HepG2 (cell line): Measurements from ENCODE around the gene COPS9.

Experiments
- CBX1 ChIP-seq: IDR thresholded peaks from one replicate; pipeline ENCODE4 v1.6.1; 2016; ENCODE audit warnings: antibody characterized with exemption, low read depth
- EZH2 ChIP-seq: conservative IDR thresholded peaks from 2 replicates; pipeline ENCODE4 v1.6.1; 2012; ENCODE audit warnings: mild to moderate bottlenecking, low read depth, low read length, moderate library complexity
- MATR3 ChIP-seq: sonication (generic); formaldehyde crosslinking; IDR thresholded peaks from 2 replicates; pipeline ENCODE4 v1.4.0; 2020; ENCODE audit warnings: missing genetic modification reagents
- POLR2A ChIP-seq, 2 experiments: IDR thresholded peaks; 2 replicates each; pipeline ENCODE4 v1.6.1; 2011; ENCODE audit warnings: low read depth in 2 of 2, low read length in 2 of 2, mild to moderate bottlenecking in 1 of 2, moderate library complexity in 1 of 2; ENCODE audit not compliant: insufficient read depth in 1 of 2
- RELA ChIP-seq: sonication (generic); formaldehyde crosslinking; IDR thresholded peaks from 2 replicates; pipeline ENCODE4 v1.4.0; 2020; ENCODE audit warnings: missing genetic modification reagents
- RXRA ChIP-seq: sonication (generic); formaldehyde crosslinking; IDR thresholded peaks from 2 replicates; pipeline ENCODE4 v1.5.1; 2020; ENCODE audit warnings: missing genetic modification reagents
- TF ChIP-seq, protein P1 (sequence below): IDR thresholded peaks from 2 replicates; pipeline ENCODE4 v1.6.1; 2012; ENCODE audit warnings: low read length, improper control_type of control experiment
- TF ChIP-seq, protein P2 (sequence below): sonication (generic); formaldehyde crosslinking; IDR thresholded peaks from 2 replicates; pipeline ENCODE4 v1.4.0; 2020; ENCODE audit warnings: mild to moderate bottlenecking, missing genetic modification reagents

DNA sequence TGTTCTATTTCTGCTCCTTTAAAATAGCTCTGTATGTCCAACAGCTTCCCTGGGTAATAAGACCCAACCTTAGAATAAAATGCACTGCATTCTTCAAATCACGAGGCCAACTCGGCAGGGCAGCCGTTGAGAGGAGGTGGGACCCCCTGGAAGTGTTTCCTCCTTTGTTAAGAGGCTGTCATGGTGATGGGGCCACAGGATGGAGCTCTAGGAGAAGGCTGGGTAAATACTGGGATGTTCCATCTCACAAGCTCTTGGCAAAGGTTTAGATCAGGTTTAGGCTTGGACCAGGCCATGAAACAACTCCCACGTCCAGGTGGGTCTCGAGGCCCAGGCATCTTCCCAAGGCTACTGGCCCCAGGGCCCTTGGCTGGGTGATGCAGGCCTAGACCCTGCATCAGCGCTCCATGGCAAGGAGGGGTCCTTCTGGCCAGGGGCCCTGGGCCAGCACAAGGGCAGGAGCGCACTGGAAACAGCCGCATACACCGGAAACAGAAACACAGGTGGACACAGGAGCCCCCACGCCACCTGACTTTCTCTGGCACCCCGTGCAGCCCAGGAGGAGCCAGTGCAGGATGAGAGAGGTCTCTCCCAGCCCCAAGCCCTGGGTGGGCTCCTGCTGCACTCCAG, 43.2 kb upstream of the COPS9 start:
- TF ChIP-seq MATR3 (no peak), EZH2 (no peak), POLR2A (IDR thresholded peaks at IDR 0.05; ENCODE audit: insufficient read depth in 1 of 2, low read depth in 2 of 2, low read length in 2 of 2) (no peak), RXRA (CRISPR knock-in tag) (no peak), RELA (no peak), CBX1 (no peak)
- TF ChIP-seq, protein P1, sequence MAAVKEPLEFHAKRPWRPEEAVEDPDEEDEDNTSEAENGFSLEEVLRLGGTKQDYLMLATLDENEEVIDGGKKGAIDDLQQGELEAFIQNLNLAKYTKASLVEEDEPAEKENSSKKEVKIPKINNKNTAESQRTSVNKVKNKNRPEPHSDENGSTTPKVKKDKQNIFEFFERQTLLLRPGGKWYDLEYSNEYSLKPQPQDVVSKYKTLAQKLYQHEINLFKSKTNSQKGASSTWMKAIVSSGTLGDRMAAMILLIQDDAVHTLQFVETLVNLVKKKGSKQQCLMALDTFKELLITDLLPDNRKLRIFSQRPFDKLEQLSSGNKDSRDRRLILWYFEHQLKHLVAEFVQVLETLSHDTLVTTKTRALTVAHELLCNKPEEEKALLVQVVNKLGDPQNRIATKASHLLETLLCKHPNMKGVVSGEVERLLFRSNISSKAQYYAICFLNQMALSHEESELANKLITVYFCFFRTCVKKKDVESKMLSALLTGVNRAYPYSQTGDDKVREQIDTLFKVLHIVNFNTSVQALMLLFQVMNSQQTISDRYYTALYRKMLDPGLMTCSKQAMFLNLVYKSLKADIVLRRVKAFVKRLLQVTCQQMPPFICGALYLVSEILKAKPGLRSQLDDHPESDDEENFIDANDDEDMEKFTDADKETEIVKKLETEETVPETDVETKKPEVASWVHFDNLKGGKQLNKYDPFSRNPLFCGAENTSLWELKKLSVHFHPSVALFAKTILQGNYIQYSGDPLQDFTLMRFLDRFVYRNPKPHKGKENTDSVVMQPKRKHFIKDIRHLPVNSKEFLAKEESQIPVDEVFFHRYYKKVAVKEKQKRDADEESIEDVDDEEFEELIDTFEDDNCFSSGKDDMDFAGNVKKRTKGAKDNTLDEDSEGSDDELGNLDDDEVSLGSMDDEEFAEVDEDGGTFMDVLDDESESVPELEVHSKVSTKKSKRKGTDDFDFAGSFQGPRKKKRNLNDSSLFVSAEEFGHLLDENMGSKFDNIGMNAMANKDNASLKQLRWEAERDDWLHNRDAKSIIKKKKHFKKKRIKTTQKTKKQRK, result no peak
- TF ChIP-seq, protein P2, sequence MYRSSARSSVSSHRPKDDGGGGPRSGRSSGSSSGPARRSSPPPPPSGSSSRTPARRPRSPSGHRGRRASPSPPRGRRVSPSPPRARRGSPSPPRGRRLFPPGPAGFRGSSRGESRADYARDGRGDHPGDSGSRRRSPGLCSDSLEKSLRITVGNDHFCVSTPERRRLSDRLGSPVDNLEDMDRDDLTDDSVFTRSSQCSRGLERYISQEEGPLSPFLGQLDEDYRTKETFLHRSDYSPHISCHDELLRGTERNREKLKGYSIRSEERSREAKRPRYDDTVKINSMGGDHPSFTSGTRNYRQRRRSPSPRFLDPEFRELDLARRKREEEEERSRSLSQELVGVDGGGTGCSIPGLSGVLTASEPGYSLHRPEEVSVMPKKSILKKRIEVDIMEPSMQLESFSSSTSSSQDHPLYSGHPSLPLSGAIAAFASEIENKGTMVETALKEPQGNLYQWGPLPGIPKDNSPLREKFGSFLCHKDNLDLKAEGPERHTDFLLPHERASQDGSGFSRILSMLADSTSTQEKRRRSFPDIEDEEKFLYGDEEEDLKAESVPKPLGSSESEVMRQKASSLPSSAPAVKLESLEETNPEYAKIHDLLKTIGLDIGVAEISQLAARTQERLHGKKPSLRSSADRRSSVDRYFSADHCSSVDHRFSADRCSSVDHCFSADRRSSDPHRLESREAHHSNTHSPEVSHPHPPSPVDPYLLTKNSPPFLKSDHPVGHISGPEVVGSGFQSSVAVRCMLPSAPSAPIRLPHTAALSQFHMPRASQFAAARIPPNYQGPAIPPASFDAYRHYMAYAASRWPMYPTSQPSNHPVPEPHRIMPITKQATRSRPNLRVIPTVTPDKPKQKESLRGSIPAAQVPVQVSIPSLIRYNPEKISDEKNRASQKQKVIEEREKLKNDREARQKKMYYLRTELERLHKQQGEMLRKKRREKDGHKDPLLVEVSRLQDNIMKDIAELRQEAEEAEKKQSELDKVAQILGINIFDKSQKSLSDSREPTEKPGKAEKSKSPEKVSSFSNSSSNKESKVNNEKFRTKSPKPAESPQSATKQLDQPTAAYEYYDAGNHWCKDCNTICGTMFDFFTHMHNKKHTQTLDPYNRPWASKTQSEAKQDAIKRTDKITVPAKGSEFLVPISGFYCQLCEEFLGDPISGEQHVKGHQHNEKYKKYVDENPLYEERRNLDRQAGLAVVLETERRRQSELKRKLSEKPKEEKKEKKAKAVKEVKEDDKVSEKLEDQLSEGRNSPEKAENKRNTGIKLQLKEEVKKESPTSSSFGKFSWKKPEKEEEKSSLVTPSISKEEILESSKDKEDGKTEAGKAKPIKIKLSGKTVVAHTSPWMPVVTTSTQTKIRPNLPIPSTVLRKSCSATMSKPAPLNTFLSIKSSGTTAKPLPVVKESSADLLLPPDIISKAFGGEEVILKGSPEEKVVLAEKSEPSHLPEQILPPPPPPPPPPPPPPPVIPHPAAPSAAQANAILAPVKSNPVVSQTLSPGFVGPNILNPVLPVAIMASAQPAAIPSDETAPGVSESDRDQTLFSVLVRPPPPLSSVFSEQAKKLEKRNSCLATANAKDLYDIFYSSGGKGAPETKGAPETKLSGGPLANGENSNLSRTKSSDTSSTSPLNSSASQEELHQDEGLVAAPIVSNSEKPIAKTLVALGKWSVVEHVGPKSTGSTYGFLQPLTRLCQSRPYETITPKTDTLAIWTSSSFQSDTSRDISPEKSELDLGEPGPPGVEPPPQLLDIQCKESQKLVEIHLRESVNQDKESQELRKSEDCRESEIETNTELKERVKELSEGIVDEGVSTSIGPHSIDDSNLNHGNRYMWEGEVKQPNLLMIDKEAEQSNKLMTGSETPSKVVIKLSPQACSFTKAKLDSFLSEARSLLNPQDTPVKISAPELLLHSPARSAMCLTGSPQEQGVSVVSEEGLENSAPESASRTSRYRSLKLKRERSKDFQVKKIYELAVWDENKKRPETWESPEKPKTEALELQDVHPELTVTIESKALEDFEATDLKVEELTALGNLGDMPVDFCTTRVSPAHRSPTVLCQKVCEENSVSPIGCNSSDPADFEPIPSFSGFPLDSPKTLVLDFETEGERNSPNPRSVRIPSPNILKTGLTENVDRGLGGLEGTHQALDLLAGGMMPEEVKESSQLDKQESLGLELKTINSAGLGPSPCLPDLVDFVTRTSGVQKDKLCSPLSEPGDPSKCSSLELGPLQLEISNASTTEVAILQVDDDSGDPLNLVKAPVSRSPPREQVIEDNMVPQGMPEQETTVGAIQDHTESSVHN, result no peak
